ENCODE results near the gene LMNB1. TPM values are rescaled to one million over a fixed set of nuclear protein-coding genes. Genes with fewer than 3 reads are reported as not detected.
A peak's percentile ranks its signal among the peaks of the same experiment; 100 is the strongest.
"Not testable (repeated sequence)": the region's sequence is repeated elsewhere in the genome, so short reads cannot be mapped to it uniquely, and the experiment has no call there.

Gene LMNB1
- 117 TPM for polyA plus RNA-seq (2013, experiment 1 of 2)
- 125 TPM for polyA plus RNA-seq (2013, experiment 2 of 2)

GRCh38 chr5:126776499-126777256 lies at the start of gene LMNB1:
Gene LMNB1, plus strand, starts transcription at chr5:126777136. Its CDS starts 373 bp downstream, at chr5:126777509.
- H3K4me1 ChIP-seq (ENCODE audit: control insufficient read depth, insufficient read depth, low read length, poor library complexity, severe bottlenecking): no peaks in the 10 kb centered on the region
- peaks cover 4% of the 10 kb centered on the region for H3K9me3 ChIP-seq (ENCODE audit: control insufficient read depth, low read length)
- WGBS, 2 experiments (ENCODE audit: insufficient coverage in 2 of 2): 0% methylated on average over 41 to 49 of the region's 74 CpGs
- H3K36me3 ChIP-seq (ENCODE audit: control insufficient read depth, insufficient read depth, low read length): peaks cover 10% of the 10 kb centered on the region
- H3K4me3 ChIP-seq (ENCODE audit: extremely low read depth, insufficient read depth, low read length, poor library complexity, severe bottlenecking): peak within 1 kb of the TSS; percentile 92
- H3K27ac ChIP-seq (ENCODE audit: low read depth, low read length, severe bottlenecking): peak within 1 kb of the TSS; percentile 96

DNA sequence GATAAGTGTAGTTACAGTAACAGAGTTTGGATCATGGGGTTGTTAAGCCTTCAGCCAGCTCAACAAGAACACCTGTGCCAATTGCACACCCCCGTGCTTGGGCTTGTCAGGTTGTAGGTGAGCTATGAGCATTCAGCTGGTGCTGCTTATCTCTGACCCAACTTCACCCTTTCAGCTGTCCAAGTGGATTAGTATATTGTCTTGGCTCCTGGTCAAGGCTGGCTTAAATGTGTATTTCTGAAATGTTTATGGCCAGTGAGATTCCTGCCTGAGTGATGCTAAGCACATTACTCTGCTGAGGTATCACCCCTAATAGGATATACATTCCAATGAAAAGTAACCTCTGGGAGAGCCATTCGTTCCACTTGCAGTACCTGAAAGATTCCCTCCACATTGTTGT lies 44.2 kb upstream of the LMNB1 start:
- Histone ChIP-seq H3K9me3 (ENCODE audit: control insufficient read depth, low read length) (no peaks in the 10 kb centered on the region), H3K36me3 (ENCODE audit: control insufficient read depth, insufficient read depth, low read length) (no peaks in the 10 kb centered on the region), H3K4me3 (ENCODE audit: extremely low read depth, insufficient read depth, low read length, poor library complexity, severe bottlenecking) (no peak overlapping the region), H3K4me1 (ENCODE audit: control insufficient read depth, insufficient read depth, low read length, poor library complexity, severe bottlenecking) (no peaks in the 10 kb centered on the region), H3K27ac (ENCODE audit: low read depth, low read length, severe bottlenecking) (no peak overlapping the region)
- WGBS, 2 experiments (ENCODE audit: insufficient coverage in 2 of 2): 40 to 100% methylated on average over 1 of the region's 2 CpGs

GRCh38 chr5:126734573-126734972 lies 42.4 kb upstream of the LMNB1 start:
- 90 to 91% methylated on average over 10 to 14 of the region's 18 CpGs for WGBS, 2 experiments (ENCODE audit: insufficient coverage in 2 of 2)
- not testable (repeated sequence) for H3K4me3 ChIP-seq (ENCODE audit: extremely low read depth, insufficient read depth, low read length, poor library complexity, severe bottlenecking); H3K36me3 ChIP-seq (ENCODE audit: control insufficient read depth, insufficient read depth, low read length); H3K9me3 ChIP-seq (ENCODE audit: control insufficient read depth, low read length); H3K4me1 ChIP-seq (ENCODE audit: control insufficient read depth, insufficient read depth, low read length, poor library complexity, severe bottlenecking); H3K27ac ChIP-seq (ENCODE audit: low read depth, low read length, severe bottlenecking)

GRCh38 chr5:126736141-126736540 lies 40.8 kb upstream of the LMNB1 start:
- H3K4me3 ChIP-seq (ENCODE audit: extremely low read depth, insufficient read depth, low read length, poor library complexity, severe bottlenecking): no peak overlapping the region
- no peaks in the 10 kb centered on the region for H3K9me3 ChIP-seq (ENCODE audit: control insufficient read depth, low read length)
- no peaks in the 10 kb centered on the region for H3K36me3 ChIP-seq (ENCODE audit: control insufficient read depth, insufficient read depth, low read length)
- 100% methylated on average over 1 of the region's 3 CpGs; no CpG with 5 or more reads in 1 of the 2 experiments for WGBS, 2 experiments (ENCODE audit: insufficient coverage in 2 of 2)
- no peak overlapping the region for H3K27ac ChIP-seq (ENCODE audit: low read depth, low read length, severe bottlenecking)
- no peaks in the 10 kb centered on the region for H3K4me1 ChIP-seq (ENCODE audit: control insufficient read depth, insufficient read depth, low read length, poor library complexity, severe bottlenecking)

GRCh38 chr5:126741361-126741760 lies 35.6 kb upstream of the LMNB1 start:
- Histone ChIP-seq H3K9me3 (ENCODE audit: control insufficient read depth, low read length) (no peaks in the 10 kb centered on the region), H3K36me3 (ENCODE audit: control insufficient read depth, insufficient read depth, low read length) (no peaks in the 10 kb centered on the region), H3K27ac (ENCODE audit: low read depth, low read length, severe bottlenecking) (no peak overlapping the region), H3K4me1 (ENCODE audit: control insufficient read depth, insufficient read depth, low read length, poor library complexity, severe bottlenecking) (no peaks in the 10 kb centered on the region), H3K4me3 (ENCODE audit: extremely low read depth, insufficient read depth, low read length, poor library complexity, severe bottlenecking) (no peak overlapping the region)
- 91 to 96% methylated on average over 5 to 7 of the region's 9 CpGs for WGBS, 2 experiments (ENCODE audit: insufficient coverage in 2 of 2)

DNA sequence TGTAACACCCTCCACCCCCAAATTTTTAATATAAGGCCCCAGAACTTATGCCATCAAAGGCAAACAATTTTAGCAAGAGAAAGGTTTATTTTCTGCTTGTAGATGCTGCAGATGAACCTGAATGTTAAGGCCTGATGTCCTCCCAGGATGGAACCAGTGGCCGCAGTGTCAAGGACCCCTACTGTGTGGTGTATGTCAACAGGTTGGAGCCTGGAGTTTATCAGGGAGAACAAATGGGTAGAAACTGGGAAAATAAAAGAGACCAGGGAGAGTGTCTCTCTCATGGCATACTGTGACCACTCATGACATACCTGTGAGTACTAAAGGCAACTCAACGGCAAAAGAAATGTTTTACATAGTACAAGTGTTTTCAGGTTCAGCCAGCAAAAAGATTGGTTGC lies 34.5 kb upstream of the LMNB1 start:
- H3K9me3 ChIP-seq (ENCODE audit: control insufficient read depth, low read length): no peaks in the 10 kb centered on the region
- WGBS, 2 experiments (ENCODE audit: insufficient coverage in 2 of 2): 78 to 92% methylated on average over 1 to 2 of the region's 2 CpGs
- H3K27ac ChIP-seq (ENCODE audit: low read depth, low read length, severe bottlenecking): no peak overlapping the region
- H3K4me3 ChIP-seq (ENCODE audit: extremely low read depth, insufficient read depth, low read length, poor library complexity, severe bottlenecking): no peak overlapping the region
- no peaks in the 10 kb centered on the region for H3K36me3 ChIP-seq (ENCODE audit: control insufficient read depth, insufficient read depth, low read length)
- H3K4me1 ChIP-seq (ENCODE audit: control insufficient read depth, insufficient read depth, low read length, poor library complexity, severe bottlenecking): no peaks in the 10 kb centered on the region

DNA sequence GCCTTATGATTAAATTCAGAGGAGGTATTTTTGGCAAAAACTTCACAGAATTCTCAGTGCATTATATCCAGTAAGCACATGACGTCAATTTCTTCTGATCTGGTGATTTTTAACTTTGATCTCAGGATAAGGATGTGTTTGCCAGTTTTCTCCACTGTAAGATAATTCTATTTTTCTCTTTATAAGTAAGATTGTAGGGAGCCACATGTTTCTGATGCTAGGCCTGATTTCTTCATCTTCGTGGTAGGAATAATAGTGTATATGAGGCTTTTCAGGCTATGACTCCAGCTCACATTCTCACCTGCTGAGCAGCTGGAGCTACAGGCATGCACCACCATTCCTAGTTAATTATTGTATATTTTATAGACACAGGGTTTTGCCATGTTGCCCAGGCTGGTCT lies 32.1 kb upstream of the LMNB1 start:
- Histone ChIP-seq H3K4me1 (ENCODE audit: control insufficient read depth, insufficient read depth, low read length, poor library complexity, severe bottlenecking) (no peaks in the 10 kb centered on the region), H3K36me3 (ENCODE audit: control insufficient read depth, insufficient read depth, low read length) (no peaks in the 10 kb centered on the region), H3K4me3 (ENCODE audit: extremely low read depth, insufficient read depth, low read length, poor library complexity, severe bottlenecking) (no peak overlapping the region), H3K9me3 (ENCODE audit: control insufficient read depth, low read length) (no peaks in the 10 kb centered on the region), H3K27ac (ENCODE audit: low read depth, low read length, severe bottlenecking) (no peak overlapping the region)
- WGBS, 2 experiments (ENCODE audit: insufficient coverage in 2 of 2): 100% methylated on average over 1 of the region's 2 CpGs; no CpG with 5 or more reads in 1 of the 2 experiments

DNA sequence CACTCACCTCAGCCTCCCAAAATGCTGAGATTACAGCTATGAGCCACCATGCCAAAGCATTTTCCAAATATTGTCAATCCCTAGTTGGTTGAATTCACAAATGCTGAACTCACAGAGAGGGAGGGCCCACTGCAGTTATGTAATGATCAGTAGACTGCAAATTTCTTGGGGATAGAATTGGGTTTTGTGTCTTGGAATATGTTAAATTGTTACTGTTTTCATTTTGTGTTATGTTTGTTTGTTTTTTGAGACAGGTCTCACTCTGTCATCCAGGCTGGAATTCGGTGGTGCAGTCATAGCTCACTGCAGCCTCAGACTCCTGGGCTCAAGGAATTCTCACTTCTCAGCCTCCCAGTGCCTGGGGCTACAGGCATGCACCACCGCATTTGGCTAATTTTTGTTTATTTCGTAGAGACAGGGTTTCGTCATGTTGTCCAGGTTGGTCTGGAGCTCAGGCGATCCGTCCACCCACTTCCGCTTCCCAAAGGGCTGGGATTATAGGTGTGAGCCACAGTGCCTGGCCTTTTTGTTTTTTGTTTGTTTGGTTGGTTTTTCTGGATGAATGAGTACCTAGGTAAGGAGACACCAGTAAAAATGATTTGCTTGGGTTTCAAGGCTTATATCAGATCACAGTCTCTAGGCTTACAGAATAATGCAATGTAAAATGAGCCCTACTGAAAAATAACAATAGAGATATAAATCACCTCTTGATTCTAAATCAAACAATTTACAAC lies 31.5 kb upstream of the LMNB1 start:
- WGBS, 2 experiments (ENCODE audit: insufficient coverage in 2 of 2): 27 to 28% methylated on average over 5 to 6 of the region's 7 CpGs

GRCh38 chr5:126746290-126746689 lies 30.6 kb upstream of the LMNB1 start:
- no peak overlapping the region for H3K27ac ChIP-seq (ENCODE audit: low read depth, low read length, severe bottlenecking)
- H3K4me3 ChIP-seq (ENCODE audit: extremely low read depth, insufficient read depth, low read length, poor library complexity, severe bottlenecking): no peak overlapping the region
- H3K4me1 ChIP-seq (ENCODE audit: control insufficient read depth, insufficient read depth, low read length, poor library complexity, severe bottlenecking): no peaks in the 10 kb centered on the region
- H3K9me3 ChIP-seq (ENCODE audit: control insufficient read depth, low read length): no peaks in the 10 kb centered on the region
- no peaks in the 10 kb centered on the region for H3K36me3 ChIP-seq (ENCODE audit: control insufficient read depth, insufficient read depth, low read length)

More for the DNA sequence above, 31.5 kb upstream of the LMNB1 start:
- H3K4me3 ChIP-seq (ENCODE audit: extremely low read depth, insufficient read depth, low read length, poor library complexity, severe bottlenecking): no peak overlapping the region
- H3K9me3 ChIP-seq (ENCODE audit: control insufficient read depth, low read length): no peaks in the 10 kb centered on the region
- H3K27ac ChIP-seq (ENCODE audit: low read depth, low read length, severe bottlenecking): peak overlapping the region; percentile 67
- no peaks in the 10 kb centered on the region for H3K4me1 ChIP-seq (ENCODE audit: control insufficient read depth, insufficient read depth, low read length, poor library complexity, severe bottlenecking)
- H3K36me3 ChIP-seq (ENCODE audit: control insufficient read depth, insufficient read depth, low read length): no peaks in the 10 kb centered on the region

- no peaks in the 10 kb centered on the region for H3K36me3 ChIP-seq (ENCODE audit: control insufficient read depth, insufficient read depth, low read length)
- no peaks in the 10 kb centered on the region for H3K9me3 ChIP-seq (ENCODE audit: control insufficient read depth, low read length)
- no CpG with 5 or more reads among the region's 5 CpGs for WGBS, 2 experiments (ENCODE audit: insufficient coverage in 2 of 2)
- H3K4me1 ChIP-seq (ENCODE audit: control insufficient read depth, insufficient read depth, low read length, poor library complexity, severe bottlenecking): no peaks in the 10 kb centered on the region
- no peak overlapping the region for H3K4me3 ChIP-seq (ENCODE audit: extremely low read depth, insufficient read depth, low read length, poor library complexity, severe bottlenecking)
- no peak overlapping the region for H3K27ac ChIP-seq (ENCODE audit: low read depth, low read length, severe bottlenecking)
These were observed 24.7 kb upstream of the LMNB1 start for GRCh38 chr5:126752081-126752785.

All from mesodermal cell (in vitro differentiated cells).